Thyroid gland (tissue), 4 donors: ENCODE data around the gene ACAA2.

Source experiments
- CTCF ChIP-seq, 6 experiments: fragments of 200-600 bp in 3 of 6; fragments of 450-650 bp in 3 of 6; sonication (generic) in 3 of 6; IDR thresholded peaks; one replicate each; pipeline ENCODE4 v1.5.1; 2016 to 2019; ENCODE audit warnings: antibody characterized with exemption in 6 of 6, mild to moderate bottlenecking in 2 of 6, inconsistent platforms in 1 of 6, moderate library complexity in 1 of 6
- POLR2A ChIP-seq, 2 donors: fragments of 450-650 bp; IDR thresholded peaks; one replicate each; pipeline ENCODE4 v1.6.1; 2017; ENCODE audit warnings: antibody characterized with exemption in 2 of 2, mild to moderate bottlenecking in 2 of 2, moderate library complexity in 1 of 2

DNA sequence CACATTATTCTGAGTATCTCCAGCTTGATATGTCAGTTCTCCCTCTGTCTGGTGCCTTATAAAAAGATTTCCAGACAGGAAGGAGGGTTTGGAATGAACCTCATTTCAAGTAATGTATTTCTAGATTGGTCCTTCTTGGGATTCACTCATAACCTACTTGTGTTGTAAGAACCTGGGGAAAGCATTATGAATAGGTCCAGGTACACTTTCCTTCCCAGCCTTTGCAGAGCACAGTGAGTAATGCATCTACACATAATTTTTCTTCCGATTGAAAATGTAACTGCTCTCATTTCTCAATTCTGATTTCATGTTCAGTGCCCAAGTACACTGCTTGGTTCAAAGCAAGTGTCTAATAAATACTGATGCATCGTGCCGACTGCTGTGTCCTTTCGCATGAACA is 25.0 kb upstream of the ACAA2 start:
- TF ChIP-seq POLR2A (IDR thresholded peaks at IDR 0.05) (no peak), CTCF (IDR thresholded peaks at IDR 0.05) (no peak)
